NCI-H1092 treated with DMSO at 0.1 percent for 48 hours (cell line): ENCODE results near the gene PCDH10.

Experiments used
- DNase-seq: peaks from one replicate; lab custom pipeline; 2025; lab: John Stamatoyannopoulos, UW

The PCDH10 gene

GRCh38 chr4:133149932-133150471, 908 bp downstream of the PCDH10 start:
- no peak for DNase-seq

- no peak for DNase-seq
Measured at GRCh38 chr4:133150486-133151340, 1.6 kb downstream of the PCDH10 start.

- no peak for DNase-seq
Measured at GRCh38 chr4:133151341-133151690, 2.2 kb downstream of the PCDH10 start.

GRCh38 chr4:133151691-133152329, 2.7 kb downstream of the PCDH10 start:
- no peak for DNase-seq

- no peak for DNase-seq
Measured at GRCh38 chr4:133152330-133152821, 3.3 kb downstream of the PCDH10 start.

GRCh38 chr4:133152831-133153481, 3.9 kb downstream of the PCDH10 start:
- no peak for DNase-seq

- no peak for DNase-seq
Measured at GRCh38 chr4:133154725-133155124, 5.6 kb downstream of the PCDH10 start.

GRCh38 chr4:133156096-133156495, 7.0 kb downstream of the PCDH10 start:
- no peak for DNase-seq

- no peak for DNase-seq
Measured at GRCh38 chr4:133156556-133156955, 7.5 kb downstream of the PCDH10 start.

GRCh38 chr4:133157460-133158160, 8.5 kb downstream of the PCDH10 start:
- DNase-seq, result peak; percentile 19

GRCh38 chr4:133160853-133161252, 11.8 kb downstream of the PCDH10 start:
- no peak for DNase-seq

GRCh38 chr4:133161570-133162295, 12.6 kb downstream of the PCDH10 start:
- no peak for DNase-seq

- no peak for DNase-seq
Measured at GRCh38 chr4:133162941-133163340, 13.8 kb downstream of the PCDH10 start.

GRCh38 chr4:133178956-133179355, 29.9 kb downstream of the PCDH10 start:
- DNase-seq, result no peak

- DNase-seq, result no peak
Measured at GRCh38 chr4:133186210-133186609, 37.1 kb downstream of the PCDH10 start.

GRCh38 chr4:133186845-133187244, 37.8 kb downstream of the PCDH10 start:
- DNase-seq, result no peak

- no peak for DNase-seq
Measured at GRCh38 chr4:133188433-133189146, 39.5 kb downstream of the PCDH10 start.

- no peak for DNase-seq
Measured at GRCh38 chr4:133189147-133189517, 40.0 kb downstream of the PCDH10 start.

- no peak for DNase-seq
Measured at GRCh38 chr4:133190098-133190497, 41.0 kb downstream of the PCDH10 start.

- no peak for DNase-seq
Measured at GRCh38 chr4:133208694-133209285, 59.7 kb downstream of the PCDH10 start.
